SW 1271 (cell line): Measurements from ENCODE around the gene RSPH1.
A peak's percentile ranks its signal among the peaks of the same experiment; 100 is the strongest.

ENCODE experiments used
- DNase-seq, 2 experiments: peaks; one replicate each; lab custom pipeline; 2025; lab: John Stamatoyannopoulos, UW

The RSPH1 gene

GRCh38 chr21:42496120-42496838 is at the start of gene RSPH1:
RSPH1 (minus strand) TSS chr21:42496224; CDS start chr21:42496186, 38 bp downstream.
- DNase-seq = peak; percentile 84 to 93

- no peak for DNase-seq
Measured at GRCh38 chr21:42545745-42546144, 49.7 kb upstream of the RSPH1 start.

GRCh38 chr21:42545317-42545716 is 49.3 kb upstream of the RSPH1 start:
- no peak for DNase-seq

GRCh38 chr21:42544544-42544943 is 48.5 kb upstream of the RSPH1 start:
- no peak for DNase-seq

DNA sequence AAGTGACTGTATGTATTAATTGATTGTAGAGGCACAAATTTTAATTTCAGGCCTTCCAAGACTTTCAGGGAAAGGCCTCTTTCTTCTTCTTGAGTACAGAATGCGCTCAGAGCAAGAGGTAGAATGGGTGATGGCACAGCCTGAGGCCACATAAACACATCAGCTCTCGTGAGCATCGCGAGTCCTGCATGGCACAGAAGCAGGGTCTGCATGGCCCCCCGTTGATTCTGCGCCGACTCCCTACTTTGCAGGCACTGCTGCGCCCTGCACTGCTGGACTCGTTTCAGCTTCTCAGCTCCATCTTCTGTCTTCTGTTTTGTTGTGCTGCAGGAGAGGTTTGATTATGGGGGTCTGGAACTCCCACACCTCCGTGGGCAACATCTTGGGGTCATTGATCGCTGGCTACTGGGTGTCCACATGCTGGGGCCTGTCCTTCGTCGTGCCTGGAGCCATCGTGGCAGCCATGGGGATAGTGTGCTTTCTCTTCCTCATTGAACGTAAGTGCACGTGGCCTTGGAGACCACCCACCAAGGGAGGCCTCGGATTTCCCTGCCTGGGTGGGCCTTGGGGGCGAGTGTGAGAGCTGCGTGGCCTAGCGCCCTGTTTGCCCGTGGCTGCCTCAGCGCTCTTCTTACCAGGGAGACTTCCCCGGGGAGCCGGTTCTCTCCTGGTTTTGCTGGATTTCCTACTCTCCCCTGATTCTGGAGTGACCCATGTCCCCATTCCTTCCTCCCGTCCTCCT is 47.3 kb upstream of the RSPH1 start:
- no peak for DNase-seq

DNA sequence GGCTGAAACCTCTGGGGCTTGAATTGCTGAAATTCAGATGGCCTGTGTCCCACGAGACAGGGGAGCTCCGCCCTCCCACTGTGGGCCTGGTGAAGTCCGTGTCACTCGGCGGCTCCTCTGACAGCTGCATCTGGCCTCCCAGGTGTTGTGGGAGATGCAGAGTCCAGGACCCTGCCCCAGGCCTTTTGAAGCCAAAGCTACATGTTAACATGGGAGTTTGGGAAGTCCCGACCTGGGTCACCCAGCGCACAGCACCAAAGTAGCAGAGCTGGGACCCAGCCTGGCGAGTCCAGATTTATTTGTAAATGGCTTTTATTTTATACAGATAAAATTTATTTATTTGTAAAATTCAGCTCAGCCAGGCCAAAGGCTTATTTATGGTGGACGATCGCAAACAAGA is 46.6 kb upstream of the RSPH1 start:
- DNase-seq = no peak

- no peak for DNase-seq
Measured at GRCh38 chr21:42542196-42542595, 46.2 kb upstream of the RSPH1 start.

GRCh38 chr21:42541618-42542017 is 45.6 kb upstream of the RSPH1 start:
- DNase-seq = no peak

DNA sequence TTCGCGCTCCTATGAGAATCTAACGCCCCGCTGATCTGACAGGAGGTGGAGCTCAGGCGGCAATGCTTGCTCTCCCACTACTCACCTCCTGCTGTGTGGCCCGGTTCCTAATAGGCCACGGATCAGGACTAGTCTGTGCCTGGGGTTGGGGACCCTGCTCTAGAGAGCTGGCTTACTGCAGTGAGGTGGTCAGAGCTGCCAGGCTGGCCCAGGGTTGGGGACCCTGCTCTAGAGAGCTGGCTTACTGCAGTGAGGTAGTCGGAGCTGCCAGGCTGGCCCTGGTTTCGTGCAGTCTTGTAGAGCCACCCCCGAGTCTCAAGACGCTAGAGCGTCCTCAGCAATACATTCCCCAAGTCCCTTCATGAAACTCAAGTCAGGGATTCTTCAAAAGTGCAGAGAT is 45.1 kb upstream of the RSPH1 start:
- DNase-seq = no peak

DNA sequence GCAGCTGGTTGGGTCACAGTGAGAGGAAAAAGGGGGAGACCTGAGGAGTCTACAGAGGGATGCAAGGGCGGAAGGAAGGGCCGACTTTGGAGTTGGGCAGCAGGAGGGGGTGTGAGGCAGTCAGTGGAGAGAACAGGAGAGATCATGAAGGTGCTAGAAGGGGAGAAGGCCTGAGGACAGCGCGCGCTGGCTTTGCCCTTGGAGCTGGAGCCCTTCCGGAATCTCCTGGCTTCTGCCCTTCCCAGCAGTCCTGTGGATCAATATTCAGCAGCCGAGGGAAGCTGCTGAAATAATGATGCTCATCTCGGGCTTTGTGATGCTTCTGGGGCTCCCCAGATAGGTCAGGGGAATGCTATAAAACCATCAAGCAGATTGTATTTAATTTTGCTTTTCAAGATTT is 44.4 kb upstream of the RSPH1 start:
- DNase-seq = no peak

- DNase-seq = no peak
Measured at GRCh38 chr21:42539931-42540343, 43.9 kb upstream of the RSPH1 start.

DNA sequence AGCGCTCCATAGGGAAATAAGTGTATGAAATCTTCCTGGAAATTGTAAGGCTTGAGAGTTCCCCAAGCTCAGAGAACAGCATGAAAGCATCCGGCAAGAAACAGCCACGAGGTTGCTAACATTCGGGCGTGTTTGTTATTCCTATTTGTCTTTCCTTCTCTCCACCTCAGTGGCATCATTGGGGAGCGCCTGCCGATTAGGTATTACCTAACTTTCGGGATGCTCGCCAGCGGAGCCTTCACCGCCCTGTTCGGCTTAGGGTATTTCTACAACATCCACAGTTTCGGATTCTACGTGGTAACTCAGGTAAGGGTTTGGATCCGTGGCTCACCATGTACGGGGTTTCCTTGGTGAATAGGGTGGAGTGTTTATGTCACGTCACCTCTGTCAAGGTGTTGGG is 43.3 kb upstream of the RSPH1 start:
- DNase-seq = no peak

DNA sequence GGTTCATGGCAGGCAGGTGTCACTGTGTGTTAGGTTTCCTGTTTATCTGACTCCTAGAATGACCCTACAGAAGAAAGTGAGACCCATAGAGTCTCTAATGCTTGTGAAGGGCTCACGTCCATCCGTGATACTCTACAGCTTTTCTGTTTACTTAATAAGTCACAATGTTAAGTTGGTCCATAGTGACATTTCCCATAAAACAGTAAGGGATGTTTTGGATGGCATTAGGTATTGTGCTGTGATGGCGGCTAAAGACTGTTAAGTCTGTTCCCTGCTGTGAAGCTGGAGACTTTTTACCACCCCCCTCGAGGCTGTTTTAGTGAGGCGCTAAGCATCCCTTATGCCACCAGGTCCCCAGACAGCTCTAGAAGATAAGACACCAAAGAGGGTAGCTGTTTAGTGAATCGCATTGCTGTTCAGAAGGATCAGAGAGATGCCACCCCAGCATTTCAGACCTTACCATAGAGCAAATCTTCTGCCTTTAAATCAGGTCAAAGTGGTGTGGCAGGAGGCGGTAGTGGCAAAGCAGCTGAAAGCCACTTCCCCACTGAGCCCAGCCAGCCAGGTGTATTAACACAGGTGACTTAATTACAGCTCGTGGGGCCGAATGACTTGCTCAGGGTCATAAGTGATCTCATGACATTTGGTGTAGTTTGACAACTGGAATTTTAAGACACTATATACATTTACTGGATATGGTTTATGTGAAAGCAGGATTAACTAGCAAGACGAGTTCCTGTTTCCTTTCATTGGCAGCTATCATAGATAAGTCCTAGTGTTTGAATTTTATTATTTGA is 42.7 kb upstream of the RSPH1 start:
- no peak for DNase-seq

DNA sequence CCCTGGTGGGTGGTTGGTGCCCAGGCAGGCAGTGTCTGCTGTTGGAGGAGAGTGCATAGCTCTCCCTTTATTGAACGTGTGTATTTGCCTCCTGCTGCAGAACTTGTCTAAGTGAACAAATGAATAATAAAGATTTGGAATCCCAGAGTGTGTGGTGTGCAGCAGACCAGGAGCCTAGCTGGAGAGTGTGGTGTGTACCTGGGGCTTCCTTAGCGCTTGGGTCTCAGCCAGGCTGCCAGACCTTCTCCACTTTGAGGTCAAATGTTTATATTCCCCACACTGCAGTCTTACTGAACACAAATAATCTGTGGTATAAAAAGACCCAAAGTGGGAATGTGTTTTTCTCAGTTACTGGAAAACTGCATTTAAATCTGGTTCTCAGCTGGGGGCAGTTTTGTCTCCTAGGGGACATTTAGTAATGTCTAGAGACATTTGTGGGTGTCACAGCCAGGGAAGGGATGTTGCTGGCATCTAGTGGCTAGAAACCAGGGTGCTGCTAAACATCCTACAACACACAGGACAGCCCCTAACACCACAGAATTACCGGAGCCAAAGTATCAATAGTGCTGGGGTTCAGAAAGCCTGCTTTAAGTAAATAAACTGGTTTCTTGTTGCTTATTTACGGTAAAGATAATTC is 41.2 kb upstream of the RSPH1 start:
- no peak for DNase-seq

GRCh38 chr21:42536601-42537000 is 40.6 kb upstream of the RSPH1 start:
- no peak for DNase-seq

DNA sequence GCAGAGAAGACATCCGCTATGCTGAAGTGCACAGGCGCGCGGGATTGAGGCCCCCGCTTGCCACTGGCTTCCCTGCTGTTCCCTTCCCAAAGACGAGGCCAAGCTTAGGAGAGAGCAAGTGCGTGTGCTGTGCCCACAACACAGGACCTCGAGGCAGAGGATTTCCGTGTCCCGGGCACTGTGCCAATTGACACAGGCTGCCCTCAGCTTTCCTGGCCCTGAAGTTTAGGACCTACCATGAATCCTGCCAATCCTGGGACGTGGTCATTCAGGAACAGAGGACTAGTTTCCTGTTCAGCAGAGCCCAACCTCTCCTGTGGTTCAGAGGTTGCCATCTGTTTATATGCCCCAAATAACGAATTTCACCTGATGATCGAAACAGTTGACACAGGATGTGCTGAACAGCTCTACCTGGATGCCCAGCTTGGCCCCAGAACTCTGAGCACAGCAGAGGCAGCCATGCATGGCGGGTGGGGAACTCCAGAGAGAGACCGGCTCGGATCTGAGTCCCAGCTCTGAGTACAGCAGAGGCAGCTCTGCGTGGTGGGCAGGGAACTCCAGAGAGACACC is 39.7 kb upstream of the RSPH1 start:
- no peak for DNase-seq

DNA sequence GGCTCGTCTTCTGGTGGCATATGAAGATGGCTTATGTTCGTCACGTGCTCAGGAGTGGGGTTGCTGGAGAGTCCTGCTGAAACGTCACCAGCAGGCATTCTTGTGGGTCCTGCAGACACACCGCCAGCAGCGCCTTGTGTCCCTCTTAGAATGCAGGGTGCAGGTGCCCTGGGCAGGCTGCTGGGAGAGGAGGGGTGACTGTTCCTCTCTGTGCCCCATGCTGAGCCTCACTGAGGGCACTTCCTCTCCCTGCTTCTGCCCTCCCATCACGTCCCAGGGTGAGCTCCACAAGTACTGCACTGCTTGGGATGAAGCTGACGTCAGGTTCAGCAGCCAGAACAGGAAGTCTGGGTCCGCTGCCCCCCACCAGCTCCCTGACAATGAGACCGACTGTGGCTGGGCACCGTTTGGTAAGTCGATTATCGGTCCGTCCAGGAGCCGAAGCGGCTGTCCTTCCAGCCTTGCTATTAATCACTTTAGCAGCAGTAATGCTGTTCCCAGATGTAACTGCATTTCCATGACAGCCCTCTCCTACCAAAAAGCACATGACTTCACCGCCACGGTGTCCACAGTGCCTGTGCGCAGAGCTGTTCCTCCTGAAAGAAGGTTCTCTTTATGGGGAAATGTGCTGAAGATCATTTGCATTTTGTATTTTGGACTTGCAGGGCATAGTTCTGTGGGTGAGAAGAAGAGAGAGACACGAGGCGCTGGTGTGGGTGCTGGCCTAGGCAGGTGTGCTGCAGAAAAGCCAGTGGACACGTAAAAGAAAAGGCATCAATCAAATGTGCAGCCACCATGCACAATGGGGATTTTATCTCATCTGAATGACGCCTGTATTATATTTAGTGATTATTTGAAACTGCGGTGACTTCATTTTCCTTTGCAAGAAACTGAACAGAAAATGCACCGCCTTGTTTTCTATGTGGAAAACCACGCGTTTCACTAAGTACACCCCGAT is 38.7 kb upstream of the RSPH1 start:
- no peak for DNase-seq

DNA sequence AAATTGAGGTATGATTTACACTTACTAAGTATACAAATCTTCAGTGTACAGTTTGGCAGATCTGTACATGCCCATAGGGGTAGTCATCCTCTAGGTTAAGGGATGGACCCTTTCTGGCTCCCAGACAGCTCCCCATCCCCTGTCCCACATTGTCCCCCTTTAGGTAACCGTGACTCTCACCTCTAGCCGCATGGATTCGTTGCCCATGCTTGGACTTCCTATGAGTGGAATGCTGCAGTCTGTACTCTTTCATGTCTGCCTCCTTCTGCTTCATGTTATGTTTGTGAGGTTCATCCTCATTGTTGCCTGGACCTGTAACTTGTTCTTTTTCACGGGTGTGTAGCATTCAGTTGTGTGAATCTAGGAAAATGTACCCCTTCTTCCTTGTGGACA is 37.9 kb upstream of the RSPH1 start:
- DNase-seq = no peak

DNA sequence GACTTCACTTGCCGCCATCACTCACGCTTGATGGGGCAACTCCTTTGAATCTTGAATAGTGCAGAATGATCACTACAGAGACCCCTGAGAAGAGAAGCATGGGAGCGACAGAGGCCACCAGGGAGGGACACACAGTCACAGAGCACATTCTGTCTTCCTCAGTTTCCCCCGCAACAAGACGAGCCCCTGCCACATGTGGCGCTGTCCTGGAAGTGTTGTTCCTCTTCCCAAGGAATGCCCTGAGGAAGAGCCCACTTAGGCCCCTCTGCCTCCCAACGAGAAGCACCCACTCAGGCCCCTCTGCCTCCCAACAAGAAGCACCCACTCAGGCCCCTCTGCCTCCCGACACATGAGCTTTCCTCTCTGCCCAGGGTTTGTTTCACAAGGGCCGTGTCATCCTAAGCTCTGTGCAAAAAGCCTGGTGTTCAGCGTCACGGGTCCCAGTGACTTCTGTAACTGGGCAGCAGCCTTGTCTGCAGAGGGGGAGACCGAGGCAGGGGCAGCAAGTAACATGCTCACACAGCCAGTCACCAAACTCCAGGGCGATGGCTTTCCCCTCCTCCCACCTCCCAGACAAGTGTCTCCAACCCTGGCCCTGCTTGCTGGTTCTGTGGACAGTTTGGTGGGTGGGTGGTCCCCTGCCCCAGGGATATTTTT is 37.4 kb upstream of the RSPH1 start:
- DNase-seq = no peak

DNA sequence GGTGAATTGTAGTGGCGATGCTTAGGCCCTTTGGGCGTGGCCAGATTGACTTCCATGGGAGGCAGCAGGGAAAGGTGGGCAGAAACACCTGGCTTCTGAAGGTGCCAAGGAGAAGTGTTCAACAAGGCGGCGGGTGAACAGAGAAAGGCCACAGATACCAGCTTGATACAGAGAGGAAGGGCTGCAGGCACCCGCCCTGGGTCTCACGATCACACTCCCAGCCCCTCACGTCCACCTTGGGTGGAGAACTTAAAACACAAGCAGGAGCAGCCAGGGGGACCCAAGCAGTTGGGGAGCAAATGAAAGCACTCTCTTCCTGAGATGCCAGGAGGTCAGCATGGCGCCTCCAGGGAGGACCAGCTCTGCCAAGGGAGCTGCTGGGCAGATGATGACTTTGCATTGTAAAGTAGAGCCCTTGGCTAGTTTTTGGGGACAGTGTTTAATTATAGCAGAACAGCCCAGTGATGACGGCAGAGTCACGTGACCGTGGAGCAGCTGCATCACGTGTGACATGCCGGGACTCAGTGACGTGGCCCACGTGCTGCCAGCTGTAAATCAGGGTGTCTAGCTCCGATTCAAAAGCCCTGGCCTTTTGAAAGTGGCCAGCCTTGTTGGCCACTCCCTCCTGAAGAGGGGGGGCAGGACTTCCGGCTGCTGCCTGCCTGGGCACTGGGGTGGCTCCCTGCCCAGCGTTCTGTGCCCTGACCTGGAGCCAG is 36.6 kb upstream of the RSPH1 start:
- DNase-seq = no peak
